Fibroblast of pulmonary artery (primary cell): ENCODE results near the gene ABHD12.
"Not testable (repeated sequence)": the region's sequence is repeated elsewhere in the genome, so short reads cannot be mapped to it uniquely, and the experiment has no call there.

Experiments used
- DNase-seq: peaks from one replicate; pipeline ENCODE4 v3.0.0-alpha.2; 2010; ENCODE audit warnings: low read depth
- H3K4me3 ChIP-seq: replicated peaks from 2 replicates; pipeline ENCODE4 v1.5.1; 2011; ENCODE audit warnings: low read depth, mild to moderate bottlenecking, control low read depth, low read length, moderate library complexity
- TF ChIP-seq, protein P1 (sequence below): IDR thresholded peaks from 2 replicates; pipeline ENCODE4 v1.5.1; 2011; ENCODE audit warnings: mild to moderate bottlenecking, control low read depth, low read length, inconsistent platforms; ENCODE audit errors: missing control alignments

Gene ABHD12

DNA sequence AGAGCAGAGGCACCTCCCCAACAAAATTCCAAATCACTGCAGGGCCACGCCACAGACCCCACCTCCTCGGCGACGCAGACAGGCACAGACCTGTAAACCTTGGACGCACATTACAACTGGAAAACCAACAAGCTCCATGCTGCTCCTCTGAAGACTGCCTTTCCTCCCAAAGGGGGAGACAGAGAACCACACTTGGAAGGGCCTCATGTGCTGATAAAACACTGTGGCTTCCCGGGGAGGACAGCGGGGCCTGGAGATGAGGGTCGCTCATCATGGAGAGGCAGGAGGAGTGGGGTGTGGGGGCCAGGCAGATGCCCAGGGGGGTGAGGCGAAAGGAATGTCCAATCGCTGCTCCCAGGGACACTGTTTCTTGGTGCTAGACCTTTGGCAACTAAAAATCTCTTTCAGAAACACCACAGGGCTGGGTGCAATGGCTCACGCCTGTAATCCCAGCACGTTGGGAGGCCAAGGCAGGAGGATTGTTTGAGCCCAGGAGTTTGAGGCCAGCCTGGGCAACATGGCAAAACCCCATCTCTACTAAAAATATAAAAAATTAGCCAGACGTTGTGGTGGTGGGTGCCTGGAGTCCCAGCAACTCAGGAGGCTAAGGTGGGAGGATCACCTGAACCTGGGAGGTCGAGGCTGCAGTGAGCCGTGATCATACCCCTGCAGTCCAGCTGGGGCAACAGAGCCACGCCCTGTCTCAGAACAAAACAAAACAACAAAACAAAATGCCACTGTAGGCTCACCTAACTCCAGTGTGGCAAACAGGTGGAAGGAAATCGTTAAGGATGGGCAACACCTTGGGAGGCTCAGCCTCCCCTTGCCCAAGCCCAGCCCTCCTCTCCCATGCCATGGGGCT, 53.8 kb downstream of the ABHD12 start:
- peak; percentile 61 for DNase-seq
- H3K4me3 ChIP-seq: no peak overlapping the region
- TF ChIP-seq, protein P1, sequence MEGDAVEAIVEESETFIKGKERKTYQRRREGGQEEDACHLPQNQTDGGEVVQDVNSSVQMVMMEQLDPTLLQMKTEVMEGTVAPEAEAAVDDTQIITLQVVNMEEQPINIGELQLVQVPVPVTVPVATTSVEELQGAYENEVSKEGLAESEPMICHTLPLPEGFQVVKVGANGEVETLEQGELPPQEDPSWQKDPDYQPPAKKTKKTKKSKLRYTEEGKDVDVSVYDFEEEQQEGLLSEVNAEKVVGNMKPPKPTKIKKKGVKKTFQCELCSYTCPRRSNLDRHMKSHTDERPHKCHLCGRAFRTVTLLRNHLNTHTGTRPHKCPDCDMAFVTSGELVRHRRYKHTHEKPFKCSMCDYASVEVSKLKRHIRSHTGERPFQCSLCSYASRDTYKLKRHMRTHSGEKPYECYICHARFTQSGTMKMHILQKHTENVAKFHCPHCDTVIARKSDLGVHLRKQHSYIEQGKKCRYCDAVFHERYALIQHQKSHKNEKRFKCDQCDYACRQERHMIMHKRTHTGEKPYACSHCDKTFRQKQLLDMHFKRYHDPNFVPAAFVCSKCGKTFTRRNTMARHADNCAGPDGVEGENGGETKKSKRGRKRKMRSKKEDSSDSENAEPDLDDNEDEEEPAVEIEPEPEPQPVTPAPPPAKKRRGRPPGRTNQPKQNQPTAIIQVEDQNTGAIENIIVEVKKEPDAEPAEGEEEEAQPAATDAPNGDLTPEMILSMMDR: peak; percentile 60

DNA sequence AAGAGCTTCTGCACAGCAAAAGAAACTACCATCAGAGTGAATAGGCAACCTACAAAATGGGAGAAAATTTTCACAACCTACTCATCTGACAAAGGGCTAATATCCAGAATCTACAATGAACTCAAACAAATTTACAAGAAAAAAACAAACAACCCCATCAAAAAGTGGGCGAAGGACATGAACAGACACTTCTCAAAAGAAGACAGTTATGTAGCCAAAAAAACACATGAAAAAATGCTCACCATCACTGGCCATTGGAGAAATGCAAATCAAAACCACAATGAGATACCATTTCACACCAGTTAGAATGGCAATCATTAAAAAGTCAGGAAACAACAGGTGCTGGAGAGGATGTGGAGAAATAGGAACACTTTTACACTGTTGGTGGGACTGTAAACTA, 55.7 kb downstream of the ABHD12 start:
- DNase-seq, H3K4me3 ChIP-seq: not testable (repeated sequence)

DNA sequence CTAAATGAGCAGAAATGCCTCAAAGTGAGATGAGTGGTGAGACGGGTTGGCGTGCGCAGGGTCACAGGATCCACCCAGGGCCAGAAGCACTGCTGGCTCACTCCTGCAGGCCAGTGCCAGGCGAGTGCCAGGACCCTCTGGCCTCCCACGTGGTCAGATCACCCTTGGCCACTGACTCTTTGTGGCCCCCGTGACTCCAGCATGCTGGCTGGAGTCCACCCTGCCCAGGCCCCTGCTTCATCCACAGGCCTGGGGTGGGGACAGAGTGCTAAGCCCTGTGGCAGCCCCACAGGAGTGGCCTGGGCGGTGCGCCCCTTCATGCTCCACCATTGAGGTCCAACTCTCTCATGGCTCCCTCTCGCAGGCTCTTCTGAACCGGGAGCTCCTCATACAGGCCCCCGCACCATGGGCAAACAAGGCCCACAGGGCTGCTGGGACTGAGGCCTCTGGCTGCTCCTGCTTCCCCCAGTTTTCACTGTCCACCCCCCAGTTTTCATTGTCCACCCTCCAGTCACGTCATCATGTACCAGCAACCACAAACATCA, 61.6 kb downstream of the ABHD12 start:
- DNase-seq: no peak
- no peak overlapping the region for H3K4me3 ChIP-seq
- TF ChIP-seq, protein P1: no peak

DNA sequence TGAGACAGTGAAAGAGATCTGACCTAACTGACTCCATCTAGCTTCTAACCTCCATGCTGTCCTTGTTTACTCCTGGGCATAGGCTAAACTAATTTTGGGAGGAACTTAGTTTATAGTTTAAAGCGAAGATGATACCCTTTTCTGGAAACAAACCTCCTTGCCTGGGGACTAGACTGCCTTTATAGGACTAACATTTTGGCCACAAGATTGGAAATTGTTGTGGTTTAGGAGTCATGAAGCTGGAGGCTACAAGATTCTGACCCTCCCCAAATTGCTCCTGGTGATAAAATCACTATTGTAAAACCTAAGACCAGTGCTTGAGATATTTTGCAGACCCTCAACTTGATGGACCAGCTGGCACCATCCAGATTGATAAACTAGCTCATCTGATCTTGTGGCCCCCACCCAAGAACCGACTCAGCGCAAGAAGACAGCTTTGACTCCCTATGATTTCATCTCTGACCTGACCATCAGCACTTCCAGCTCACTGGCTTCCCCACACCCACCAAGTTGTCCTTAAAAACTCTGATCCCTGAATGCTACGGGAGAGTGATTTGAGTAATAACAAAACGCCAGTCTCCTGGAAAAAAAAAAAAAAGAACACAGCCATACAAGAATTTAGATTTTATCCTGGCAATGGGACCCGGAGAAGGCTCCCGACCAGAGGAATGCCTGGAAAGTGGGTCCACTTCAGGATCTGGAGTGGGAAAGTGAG, 63.0 kb downstream of the ABHD12 start:
- no peak for DNase-seq
- H3K4me3 ChIP-seq: no peak overlapping the region
- TF ChIP-seq, protein P1: no peak

GRCh38 chr20:25325997-25326396, 64.6 kb downstream of the ABHD12 start:
- DNase-seq: no peak
- H3K4me3 ChIP-seq: no peak overlapping the region
- TF ChIP-seq, protein P1: no peak

DNA sequence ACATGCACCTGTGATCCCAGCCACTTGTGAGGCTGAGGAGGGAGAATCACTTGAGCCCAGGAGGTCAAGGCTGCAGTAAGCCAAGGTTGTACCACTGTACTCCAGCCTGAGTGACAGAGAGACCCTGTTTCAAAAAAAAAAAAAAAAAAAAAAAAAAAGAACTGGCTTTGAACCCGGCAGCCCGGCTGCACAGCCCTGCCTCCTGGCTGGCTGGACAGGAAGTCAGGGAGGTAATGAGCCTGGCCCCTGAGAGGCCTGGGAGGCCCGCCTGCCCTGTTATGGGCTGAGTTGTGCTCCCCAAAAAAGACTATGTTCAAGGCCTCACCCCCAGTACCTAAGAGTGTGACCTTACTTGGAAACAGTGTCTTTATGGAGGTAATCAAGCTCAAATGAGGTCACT, 65.6 kb downstream of the ABHD12 start:
- TF ChIP-seq, protein P1: no peak
- H3K4me3 ChIP-seq: no peak overlapping the region
- DNase-seq: no peak

GRCh38 chr20:25324412-25324811, 66.2 kb downstream of the ABHD12 start:
- H3K4me3 ChIP-seq: no peak overlapping the region
- TF ChIP-seq, protein P1: no peak
- DNase-seq: no peak
